NCI-H2107 treated with DMSO at 0.1 percent for 48 hours (cell line): Measurements from ENCODE around the gene GTF2E1.

ENCODE experiments used
- DNase-seq: peaks from one replicate; lab custom pipeline; 2025; ENCODE audit not compliant: unreplicated experiment; lab: John Stamatoyannopoulos, UW

GTF2E1 gene

GRCh38 chr3:120797857-120798256, 55.3 kb downstream of the GTF2E1 start:
- no peak for DNase-seq

GRCh38 chr3:120798346-120798745, 55.8 kb downstream of the GTF2E1 start:
- DNase-seq, result no peak

GRCh38 chr3:120800625-120801024, 58.1 kb downstream of the GTF2E1 start:
- DNase-seq, result no peak

GRCh38 chr3:120801484-120801883, 58.9 kb downstream of the GTF2E1 start:
- DNase-seq, result no peak

DNA sequence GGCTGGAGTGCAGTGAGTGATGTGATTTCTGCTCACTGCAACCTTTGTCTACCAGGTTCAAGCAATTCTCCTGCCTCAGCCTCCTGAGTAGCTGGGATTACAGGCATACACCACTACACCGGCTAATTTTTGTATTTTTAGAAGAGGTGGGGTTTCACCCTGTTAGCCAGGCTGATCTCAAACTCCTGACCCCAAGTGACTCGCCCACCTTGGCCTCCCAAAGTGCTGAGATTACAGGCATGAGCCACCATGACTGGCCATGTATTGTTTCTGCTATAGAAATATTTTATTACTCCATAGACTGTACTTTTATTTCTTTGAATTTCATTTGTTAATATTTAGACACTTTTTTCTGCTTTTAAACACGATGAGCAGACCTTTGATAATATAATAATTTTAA, 60.4 kb downstream of the GTF2E1 start:
- no peak for DNase-seq

GRCh38 chr3:120816728-120817127, 74.2 kb downstream of the GTF2E1 start:
- no peak for DNase-seq

GRCh38 chr3:120820748-120821147, 78.2 kb downstream of the GTF2E1 start:
- no peak for DNase-seq

GRCh38 chr3:120821426-120821825, 78.9 kb downstream of the GTF2E1 start:
- no peak for DNase-seq

DNA sequence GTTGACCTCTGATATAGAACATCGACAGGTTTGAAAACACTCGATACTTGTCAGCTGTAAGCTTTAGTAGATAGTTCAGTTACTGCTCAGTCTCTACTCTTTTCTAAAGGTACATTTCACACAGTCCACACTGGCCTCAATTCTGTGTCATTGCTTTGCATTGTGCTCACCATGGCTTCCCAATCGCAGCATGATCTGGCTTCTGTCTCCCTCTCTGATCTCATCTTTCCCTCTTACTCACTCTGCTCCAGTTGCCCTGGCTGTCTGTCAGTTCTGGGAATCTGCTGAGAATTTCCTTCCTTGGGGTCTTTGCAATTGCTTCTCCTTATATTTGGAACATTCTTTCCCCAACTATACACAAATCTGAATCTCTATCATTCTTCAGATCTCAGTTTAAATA, 80.6 kb downstream of the GTF2E1 start:
- no peak for DNase-seq

DNA sequence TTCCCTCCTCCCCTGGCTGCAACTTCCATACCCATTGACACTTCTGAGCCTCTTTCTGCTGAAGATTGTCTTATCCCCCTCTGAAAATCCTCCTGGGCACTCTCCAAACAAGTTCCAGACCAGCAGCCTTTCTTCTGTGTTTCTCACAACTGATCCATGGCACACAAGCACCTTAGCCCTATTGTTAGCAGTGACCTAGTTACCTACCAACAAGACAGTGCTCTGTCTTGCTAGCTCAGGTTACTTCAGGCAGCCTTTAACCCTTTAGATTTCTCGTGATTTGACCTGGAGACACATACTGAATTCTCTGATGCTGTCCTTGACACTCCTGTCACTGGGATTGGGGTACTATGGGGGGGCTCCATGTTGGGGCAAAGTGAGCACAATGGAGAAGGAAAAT, 82.1 kb downstream of the GTF2E1 start:
- DNase-seq, result no peak

- DNase-seq, result no peak
These were observed 86.3 kb downstream of the GTF2E1 start for GRCh38 chr3:120828796-120829195.

DNA sequence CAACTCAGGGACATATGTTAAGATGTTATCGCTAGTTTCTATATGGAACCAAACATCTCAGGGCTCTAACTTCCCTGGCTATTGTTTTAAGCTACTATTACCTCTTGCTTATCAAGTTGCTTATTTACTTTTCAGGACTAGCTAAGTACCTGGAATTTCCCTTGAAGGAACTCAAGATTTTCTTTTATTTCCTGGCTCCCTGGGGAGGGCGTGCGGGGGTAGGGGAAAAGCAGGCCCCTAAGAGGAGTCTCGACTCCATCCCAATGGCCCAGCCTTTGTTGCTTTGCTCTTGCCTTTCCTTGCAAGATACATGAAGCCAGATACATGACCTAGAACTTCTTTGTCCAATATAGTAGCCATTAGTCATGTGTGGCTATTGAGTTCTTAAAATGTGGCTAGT, 88.5 kb downstream of the GTF2E1 start:
- no peak for DNase-seq
